H1 (cell line): ENCODE measurements around the gene ADGRB2. TPM values are rescaled to one million over a fixed set of nuclear protein-coding genes. Genes with fewer than 3 reads are reported as not detected.

Source experiments
- CBX8 ChIP-seq: fragments of 300-800, 300-1000 bp; sonication (generic); IDR thresholded peaks from 2 replicates; pipeline ENCODE4 v1.7.1; 2016; ENCODE audit warnings: low read depth, low read length, borderline replicate concordance
- CREB1 ChIP-seq: IDR thresholded peaks from 2 replicates; pipeline ENCODE4 v1.6.1; 2012; ENCODE audit warnings: inconsistent platforms
- CTBP2 ChIP-seq: IDR thresholded peaks from 2 replicates; pipeline ENCODE4 v1.7.0; 2011; ENCODE audit warnings: borderline replicate concordance, mild to moderate bottlenecking, moderate library complexity, mixed read lengths, low read length; ENCODE audit not compliant: insufficient read depth, insufficient read length
- NRF1 ChIP-seq: IDR thresholded peaks from 2 replicates; pipeline ENCODE4 v1.6.1; 2011; ENCODE audit warnings: mild to moderate bottlenecking, low read depth, low read length, improper control_type of control experiment
- RBBP5 ChIP-seq: IDR thresholded peaks from 2 replicates; pipeline ENCODE4 v1.7.1; 2012; ENCODE audit warnings: low read depth, mild to moderate bottlenecking, inconsistent platforms, low read length, moderate library complexity, borderline replicate concordance
- RFX5 ChIP-seq: IDR thresholded peaks from 2 replicates; pipeline ENCODE4 v1.6.1; 2011; ENCODE audit warnings: low read depth, low read length, improper control_type of control experiment, borderline replicate concordance
- TAF1 ChIP-seq: IDR thresholded peaks from 2 replicates; pipeline ENCODE4 v1.6.1; 2011; ENCODE audit warnings: mild to moderate bottlenecking, low read depth, low read length
- YY1 ChIP-seq: IDR thresholded peaks from 2 replicates; pipeline ENCODE4 v1.6.1; 2011; ENCODE audit warnings: low read depth, mild to moderate bottlenecking, low read length
- polyA plus RNA-seq, 7 experiments: library from polyadenylated mRNA; depleted of rRNA in 3 of 7; stranded (reverse) in 5 of 7; unstranded in 2 of 7; fragments of >200 nt in 5 of 7; fragments of 200-250 nt in 2 of 7; gene quantifications; 1 replicate in 5 of 7; 2 replicates in 1 of 7; 4 replicates in 1 of 7; pipeline versions ENCODE4 v1.2.1 to v1.2.3, GENCODE V29; 2011 to 2013; ENCODE audit warnings: missing spikeins in 2 of 7, mixed read lengths in 2 of 7
- total RNA-seq: library from RNA; stranded (reverse); fragmentation: NEBNext Ultra II Directional; extraction: Animal tissue kit (Norgen Biotek cat#: 25700); gene quantifications from 2 replicates; pipeline ENCODE4 v1.2.1, GENCODE V29; 2021

The ADGRB2 gene
- total and polyA plus RNA-seq, 2 of the 8 experiments (the other 6 are each of a cell fraction or from before 2014, with no cell fraction given), result 15.6 to 26.2 TPM

- no peak for TF ChIP-seq RFX5
- no peak for TF ChIP-seq CBX8
- no peak for TF ChIP-seq CTBP2
- TF ChIP-seq CREB1, result no peak
- TF ChIP-seq RBBP5, result no peak
- TF ChIP-seq YY1, result no peak
- no peak for TF ChIP-seq NRF1
- no peak for TF ChIP-seq TAF1
- TF ChIP-seq, all 59 proteins: peak for 0
These were observed 19.8 kb downstream of the ADGRB2 start (continued) for GRCh38 chr1:31744165-31744888.
